Raji (cell line): ENCODE measurements around the gene HTT.

Experiments
- POLR2A ChIP-seq: IDR thresholded peaks from 2 replicates; pipeline ENCODE4 v1.6.1; 2011; ENCODE audit warnings: low read depth, low read length, control low read depth; ENCODE audit not compliant: insufficient read depth

HTT gene

GRCh38 chr4:3221184-3221494 is 146.7 kb downstream of the HTT start:
- no peak for TF ChIP-seq POLR2A

- TF ChIP-seq POLR2A, result no peak
These were observed 147.5 kb downstream of the HTT start for GRCh38 chr4:3221996-3222395.

- TF ChIP-seq POLR2A, result no peak
These were observed 148.9 kb downstream of the HTT start for GRCh38 chr4:3223346-3223745.

GRCh38 chr4:3223956-3224748 is 149.7 kb downstream of the HTT start:
- TF ChIP-seq POLR2A, result no peak

GRCh38 chr4:3225071-3225850 is 150.8 kb downstream of the HTT start:
- TF ChIP-seq POLR2A, result no peak

GRCh38 chr4:3225936-3226335 is 151.5 kb downstream of the HTT start:
- TF ChIP-seq POLR2A, result no peak

- TF ChIP-seq POLR2A, result no peak
These were observed 152.0 kb downstream of the HTT start for GRCh38 chr4:3226467-3226866.

GRCh38 chr4:3226944-3227343 is 152.5 kb downstream of the HTT start:
- TF ChIP-seq POLR2A, result no peak

- no peak for TF ChIP-seq POLR2A
These were observed 153.6 kb downstream of the HTT start for GRCh38 chr4:3227878-3228675.

GRCh38 chr4:3228881-3229280 is 154.4 kb downstream of the HTT start:
- TF ChIP-seq POLR2A, result no peak

GRCh38 chr4:3229328-3229727 is 154.8 kb downstream of the HTT start:
- TF ChIP-seq POLR2A, result no peak

- no peak for TF ChIP-seq POLR2A
These were observed 155.5 kb downstream of the HTT start for GRCh38 chr4:3229964-3230363.

- TF ChIP-seq POLR2A, result no peak
These were observed 157.0 kb downstream of the HTT start for GRCh38 chr4:3231471-3231870.

GRCh38 chr4:3232001-3232400 is 157.5 kb downstream of the HTT start:
- no peak for TF ChIP-seq POLR2A

- TF ChIP-seq POLR2A, result no peak
These were observed 158.4 kb downstream of the HTT start for GRCh38 chr4:3232871-3233271.
